ENCODE data around the gene DCK.
"Not testable (repeated sequence)": the region's sequence is repeated elsewhere in the genome, so short reads cannot be mapped to it uniquely, and the experiment has no call there.

Gene DCK

DNA sequence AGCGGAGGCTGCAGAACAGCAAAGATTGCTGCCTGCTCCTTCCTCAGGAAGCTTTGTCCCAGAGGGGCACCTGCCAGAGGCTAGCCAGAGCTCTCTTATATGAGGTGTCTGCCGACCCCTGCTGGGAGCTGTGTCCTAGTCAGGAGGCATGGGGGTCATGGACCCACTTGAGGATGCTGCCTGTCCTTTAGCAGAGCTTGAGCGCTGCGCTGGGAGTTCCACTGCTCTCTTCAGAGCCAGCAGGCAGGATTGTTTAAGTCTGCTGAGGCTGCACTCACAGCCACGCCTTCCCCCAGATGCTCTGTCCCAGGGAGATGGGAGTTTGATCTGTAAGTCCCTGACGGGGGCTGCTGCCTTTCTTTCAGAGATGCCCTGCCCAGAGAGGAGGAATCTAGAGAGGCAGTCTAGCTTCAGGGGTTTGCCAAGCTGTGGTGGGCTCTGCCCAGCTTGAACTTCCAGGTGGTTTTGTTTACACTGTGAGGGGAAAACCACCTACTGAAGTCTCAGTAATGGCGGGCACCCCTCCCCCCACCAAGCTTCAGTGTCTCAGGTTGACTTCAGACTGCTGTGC is 10.9 kb downstream of the DCK start:
- DNase-seq: peak; percentile 62

DNA sequence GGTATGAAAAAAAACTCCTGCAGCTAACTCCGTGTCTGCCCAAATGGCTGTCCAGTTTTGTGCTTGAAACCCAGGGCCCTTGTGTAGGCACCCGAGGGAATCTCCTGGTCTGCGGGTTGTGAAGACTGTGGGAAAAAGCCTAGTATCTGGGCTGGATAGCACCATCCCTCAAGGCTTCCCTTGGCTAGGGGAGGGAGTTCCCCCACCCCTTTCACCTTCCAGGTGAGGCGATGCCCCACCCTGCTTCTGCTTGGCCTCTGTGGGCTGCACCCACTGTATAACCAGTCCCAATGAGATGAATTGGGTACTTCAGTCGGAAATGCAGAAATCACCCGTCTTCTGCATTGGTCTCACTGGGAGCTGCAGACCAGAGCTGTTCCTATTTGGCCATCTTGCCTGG is 11.6 kb downstream of the DCK start:
- DNase-seq: not testable (repeated sequence)

DNA sequence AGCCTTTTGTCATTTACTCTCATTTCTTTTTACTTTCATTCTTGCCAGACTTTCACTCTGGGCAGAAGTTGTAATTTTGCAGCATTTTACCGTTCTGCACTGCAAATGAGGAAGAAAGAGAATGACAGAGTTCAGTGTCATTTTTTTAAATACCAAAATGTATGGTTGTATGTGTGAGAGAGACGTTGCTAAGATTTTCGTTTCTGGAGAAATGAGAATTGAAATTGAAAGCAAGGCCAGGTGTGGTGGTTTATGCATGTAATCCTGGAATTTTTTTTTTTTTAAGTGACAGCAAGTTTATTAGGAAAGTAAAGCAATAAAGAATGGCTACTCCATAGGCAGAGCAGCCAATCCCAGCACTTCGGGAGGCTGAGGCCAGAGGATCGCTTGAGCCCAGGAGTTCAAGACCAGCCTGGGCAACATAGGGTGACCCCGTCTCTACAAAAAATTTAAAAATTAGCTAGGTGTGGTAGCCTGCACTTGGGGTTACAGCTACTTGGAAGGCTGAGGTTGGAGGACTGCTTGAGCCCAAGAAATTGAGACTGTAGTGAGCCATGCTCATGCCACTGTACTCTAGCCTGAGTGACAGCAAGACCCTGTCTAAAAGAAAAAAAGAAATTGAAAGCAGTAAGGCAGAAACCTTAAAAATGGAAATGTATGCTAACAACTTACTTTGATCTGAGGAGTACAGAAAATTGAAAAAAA is 12.9 kb downstream of the DCK start:
- no peak for DNase-seq

DNA sequence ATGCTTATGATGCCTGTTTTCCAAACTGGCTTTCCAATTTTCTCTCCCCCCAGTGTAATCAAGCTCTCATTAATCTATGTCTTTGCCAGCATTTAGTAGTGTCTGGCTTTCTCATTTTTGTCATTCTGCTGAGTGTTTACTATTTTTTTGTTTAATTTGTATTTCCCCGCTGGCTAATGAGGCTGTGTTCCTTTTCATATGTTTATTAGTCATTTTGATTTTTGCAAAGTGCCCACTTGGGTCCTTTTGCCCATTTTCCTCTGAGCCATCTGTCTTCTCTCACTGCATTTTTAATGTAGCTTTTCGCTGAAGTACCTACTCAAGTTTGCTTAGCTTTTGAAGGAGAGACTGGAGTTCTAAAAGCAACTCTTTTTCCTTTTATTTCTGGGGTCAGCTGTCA is 14.7 kb downstream of the DCK start:
- DNase-seq: no peak

DNA sequence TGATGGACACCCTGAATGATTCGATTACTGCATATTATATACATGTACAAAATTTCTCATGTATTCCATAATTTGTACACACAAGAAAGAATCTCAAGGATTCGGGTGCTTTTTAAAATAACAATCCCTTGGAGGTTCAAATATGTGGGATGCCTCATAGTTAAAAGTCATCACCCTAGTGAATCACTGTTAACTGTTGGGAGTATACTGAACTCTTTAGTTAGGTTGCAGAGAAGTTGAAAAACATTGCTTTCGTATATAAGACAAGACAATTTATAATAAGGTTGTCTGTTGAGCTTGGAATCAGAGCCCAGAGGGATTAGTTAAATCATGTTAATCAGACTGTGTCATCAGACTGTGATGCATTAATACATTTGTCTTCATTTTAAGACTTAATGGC is 15.6 kb downstream of the DCK start:
- no peak for DNase-seq

DNA sequence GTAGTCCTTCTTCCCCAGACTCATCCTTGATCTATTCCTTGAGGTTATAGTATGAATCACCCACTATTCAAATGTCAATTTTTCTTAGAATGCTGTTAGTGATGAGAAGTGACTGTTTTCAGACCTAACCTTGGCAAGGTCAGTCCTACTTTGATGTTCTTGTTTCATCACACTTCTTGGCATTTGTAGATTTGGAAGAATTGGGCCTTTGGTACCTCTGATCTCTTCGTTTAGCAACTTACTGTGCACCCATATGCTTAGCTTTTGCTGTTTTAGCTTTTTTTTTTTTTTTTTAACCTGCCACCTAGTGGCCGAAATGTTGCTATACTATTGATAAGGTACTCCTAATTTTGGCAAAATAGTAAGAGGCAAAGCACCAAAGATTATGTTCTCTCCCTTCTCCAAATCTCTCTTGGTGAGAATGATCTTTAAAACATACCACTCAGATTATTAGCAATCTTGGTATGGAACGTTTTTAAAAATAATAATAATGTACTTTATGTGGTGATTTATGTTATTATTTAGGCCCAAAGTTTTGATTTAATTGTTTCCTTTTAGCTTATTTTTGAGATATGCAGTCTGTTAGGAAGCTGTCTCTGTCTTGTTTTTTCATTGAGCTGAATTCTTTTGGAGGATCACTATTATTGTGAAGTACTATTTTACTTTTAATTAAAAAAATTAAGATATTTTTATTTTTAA is 16.6 kb downstream of the DCK start:
- DNase-seq: no peak

DNA sequence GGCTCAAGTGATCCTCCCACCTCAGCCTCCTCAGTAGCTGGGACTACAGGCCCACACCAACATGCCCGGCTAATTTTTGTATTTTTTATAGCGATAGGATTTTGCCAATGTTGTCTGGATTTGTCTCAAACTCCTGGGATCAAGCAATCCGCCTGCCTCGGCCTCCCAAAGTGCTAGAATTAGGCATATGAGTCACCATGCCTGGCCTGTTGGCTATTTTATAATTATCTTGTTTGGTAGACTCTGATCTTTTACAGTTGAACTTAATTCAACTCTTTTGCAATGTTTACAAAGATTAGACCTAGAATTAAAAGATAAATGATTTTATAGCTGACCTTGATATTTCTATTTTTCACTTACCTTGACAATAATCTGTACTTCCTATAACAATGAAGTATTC is 18.0 kb downstream of the DCK start:
- no peak for DNase-seq

DNA sequence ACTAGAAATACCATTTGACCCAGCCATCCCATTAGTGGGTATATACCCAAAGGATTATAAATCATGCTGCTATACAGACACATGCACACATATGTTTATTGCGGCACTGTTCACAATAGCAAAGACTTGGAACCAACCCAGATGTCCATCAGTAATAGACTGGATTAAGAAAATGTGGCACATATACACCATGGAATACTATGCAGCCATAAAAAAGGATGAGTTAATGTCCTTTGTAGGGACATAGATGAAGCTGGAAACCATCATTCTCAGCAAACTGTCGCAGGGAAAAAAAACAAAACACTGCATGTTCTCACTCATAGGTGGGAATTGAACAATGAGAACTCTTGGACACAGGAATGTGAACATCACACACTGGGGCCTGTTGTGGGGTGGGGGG is 23.9 kb downstream of the DCK start:
- not testable (repeated sequence) for DNase-seq

DNA sequence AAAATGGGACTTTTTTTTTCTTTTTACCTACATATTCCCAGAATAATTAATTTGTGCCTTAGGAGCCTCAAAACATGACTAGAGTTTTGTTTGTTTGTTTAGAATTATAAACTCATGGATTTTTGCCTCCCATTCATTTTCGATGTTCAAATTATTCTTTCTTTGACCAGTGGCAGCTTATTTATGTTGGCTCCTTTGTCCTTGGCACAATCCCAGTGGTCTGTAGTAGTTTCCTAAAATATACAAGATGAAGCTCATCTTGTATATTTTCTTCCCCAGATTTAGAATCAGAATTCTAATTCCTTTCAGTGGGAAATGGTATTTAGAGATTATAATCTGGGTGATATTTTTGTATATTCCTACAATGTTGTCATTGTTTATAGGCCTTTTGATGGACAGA is 27.2 kb downstream of the DCK start:
- DNase-seq: no peak

DNA sequence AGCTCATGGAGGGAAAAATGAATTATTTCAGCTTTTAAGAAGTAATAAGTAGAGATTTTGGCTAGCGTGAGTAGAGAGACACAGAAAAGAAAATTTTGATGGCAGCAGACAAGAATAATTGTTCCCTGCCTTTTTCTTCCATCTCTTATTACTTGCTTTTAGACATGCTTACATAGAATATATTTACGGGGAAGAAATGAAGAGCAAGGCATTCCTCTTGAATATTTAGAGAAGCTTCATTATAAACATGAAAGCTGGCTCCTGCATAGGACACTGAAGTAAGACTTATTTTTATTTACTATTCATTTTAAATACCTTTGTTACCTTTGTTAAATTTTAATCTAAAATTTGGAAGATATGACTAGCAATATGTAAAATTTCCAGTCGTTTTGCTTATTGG is 32.2 kb downstream of the DCK start:
- no peak for DNase-seq

DNA sequence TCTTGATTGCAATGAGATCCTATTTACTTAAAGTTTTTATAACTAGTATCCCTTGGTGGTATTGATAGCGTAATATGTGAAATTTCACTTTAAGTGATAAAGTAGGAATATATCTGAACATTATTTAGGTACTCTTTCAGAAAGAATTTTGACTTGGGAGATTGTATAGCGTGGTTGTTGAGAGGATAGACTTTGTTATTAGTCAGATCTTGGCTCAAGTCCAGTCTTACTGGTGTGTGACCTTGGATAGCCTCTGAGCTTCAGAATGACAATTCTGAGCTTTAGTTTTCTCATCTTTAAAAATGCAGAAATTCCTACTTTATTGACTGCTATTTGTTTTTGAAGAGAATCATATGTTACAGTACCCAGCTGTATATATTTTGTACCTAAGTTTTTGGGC is 32.6 kb downstream of the DCK start:
- no peak for DNase-seq

DNA sequence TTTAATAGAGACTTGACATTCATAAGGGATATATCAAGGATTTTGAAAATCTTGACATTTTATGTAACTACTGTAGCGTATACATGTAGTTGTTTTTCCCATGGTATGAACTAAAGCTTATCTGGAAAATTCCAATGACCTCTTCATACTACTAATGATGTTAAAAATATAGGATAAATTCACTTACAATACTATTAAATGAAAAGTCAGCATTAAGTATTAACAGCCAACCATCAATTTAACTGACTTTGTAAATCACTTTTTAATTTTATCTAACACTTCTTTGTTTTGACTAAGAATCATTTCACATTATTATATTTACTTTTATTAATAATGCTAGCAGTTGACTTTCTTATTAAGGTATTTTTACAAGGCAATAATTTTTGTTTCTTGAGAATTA is 34.2 kb downstream of the DCK start:
- DNase-seq: no peak

DNA sequence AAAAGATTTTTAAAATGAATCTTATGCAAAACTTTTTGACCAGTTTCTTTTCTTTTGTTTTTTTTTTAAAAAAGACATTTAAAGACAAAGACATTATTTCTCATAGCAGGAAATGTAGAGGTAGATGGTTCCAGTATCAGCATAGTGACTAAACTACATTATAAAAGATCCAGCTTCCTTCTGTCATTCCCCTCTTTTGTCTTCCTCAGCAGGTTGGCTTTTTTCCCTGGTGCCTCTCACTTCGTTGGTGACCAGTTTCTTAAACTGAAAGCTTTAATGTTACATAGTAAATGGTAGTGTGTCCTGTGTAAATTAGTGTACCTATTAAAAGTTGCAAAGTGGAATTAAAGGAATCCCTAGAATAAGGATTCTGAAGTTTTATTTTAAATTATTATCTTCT is 36.1 kb downstream of the DCK start:
- no peak for DNase-seq

DNA sequence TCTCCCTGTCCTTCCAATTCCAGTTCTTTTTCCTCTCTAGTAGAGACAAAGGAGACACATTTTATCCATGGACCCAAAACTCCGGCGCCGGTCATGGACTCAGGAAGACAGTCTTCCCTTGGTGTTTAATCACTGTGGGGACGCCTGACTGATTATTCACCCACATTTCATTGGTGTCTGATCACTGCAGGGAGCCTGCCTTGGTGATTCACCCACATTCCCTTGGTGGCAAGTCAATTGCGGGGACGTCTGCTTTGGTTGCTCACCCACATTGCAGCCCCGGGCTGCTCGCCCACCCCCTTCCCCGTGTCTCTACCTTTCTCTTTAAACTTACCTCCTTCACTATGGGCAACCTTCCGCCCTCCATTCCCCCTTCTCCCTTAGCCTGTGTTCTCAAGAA is 38.7 kb downstream of the DCK start:
- not testable (repeated sequence) for DNase-seq

DNA sequence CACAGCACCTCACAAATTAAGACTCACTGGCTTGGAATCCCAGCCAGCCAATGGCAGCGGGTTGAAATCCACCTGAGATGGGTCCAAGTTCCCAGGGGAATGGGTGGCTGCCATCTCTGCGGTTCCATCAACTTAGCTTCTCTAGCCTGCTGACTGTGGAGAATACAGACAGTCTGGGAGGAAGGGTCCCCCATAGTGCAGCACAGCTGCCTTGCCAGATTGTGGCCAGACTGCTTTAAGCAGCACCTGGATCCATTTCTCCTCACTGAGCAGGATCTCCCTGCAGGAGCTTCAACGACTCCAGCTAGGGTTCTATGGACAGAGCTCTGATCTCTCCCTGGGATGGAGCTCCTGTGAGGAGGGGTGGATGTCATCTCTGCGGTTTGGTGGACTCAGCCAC is 51.8 kb downstream of the DCK start:
- no peak for DNase-seq

DNA sequence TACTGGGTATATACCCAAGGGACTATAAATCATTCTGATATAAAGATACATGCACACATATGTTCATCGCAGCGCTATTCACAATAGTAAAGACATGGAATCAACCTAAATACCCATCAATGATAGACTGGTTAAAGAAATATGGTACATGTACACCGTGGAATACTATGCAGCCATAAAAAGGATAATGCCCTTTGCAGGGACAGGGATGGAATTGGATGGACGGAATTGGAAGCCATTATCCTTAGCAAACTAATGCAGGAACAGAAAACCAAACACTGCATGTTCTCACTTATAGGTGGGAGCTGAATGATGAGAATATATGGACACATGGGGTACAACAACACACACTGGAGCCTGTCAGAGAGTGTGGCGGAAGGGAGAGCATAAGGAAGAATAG is 55.9 kb downstream of the DCK start:
- no peak for DNase-seq

DNA sequence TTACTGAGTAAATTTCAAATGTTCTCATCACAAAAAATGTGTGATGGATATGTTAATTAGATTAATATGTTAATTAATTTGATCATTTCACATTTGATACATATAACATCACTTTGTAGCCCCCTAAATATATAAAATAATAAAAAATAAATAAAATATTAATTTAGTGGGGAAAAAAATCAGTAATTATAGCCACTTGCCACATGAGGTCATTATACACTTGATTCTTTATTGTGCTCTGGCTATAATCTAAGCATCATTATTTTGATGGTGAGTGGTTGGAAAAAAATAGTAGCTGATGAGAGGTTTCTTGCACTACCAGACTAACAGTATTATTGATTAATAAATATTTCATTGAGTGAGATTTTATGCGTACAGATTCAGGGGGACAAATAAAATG is 57.4 kb downstream of the DCK start:
- DNase-seq: no peak

DNA sequence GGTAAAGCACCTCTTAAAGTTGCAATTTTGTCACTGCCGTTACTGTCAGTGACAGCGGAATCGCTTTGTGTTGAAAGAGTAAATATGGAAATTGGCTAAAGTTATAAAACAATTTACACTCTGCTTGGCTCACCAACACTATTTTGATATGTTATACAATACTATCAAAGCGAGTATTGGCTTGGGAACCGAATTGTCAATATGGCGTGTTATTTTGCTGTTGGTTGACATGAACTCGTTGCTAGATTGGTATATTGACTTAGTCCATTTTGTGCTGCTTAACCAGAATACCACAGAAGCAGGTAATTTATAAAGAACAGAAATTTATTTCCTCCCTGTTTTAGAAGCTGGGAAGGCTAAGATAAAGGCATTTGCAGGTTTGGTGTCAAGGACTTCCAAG is 58.6 kb downstream of the DCK start:
- DNase-seq: no peak

DNA sequence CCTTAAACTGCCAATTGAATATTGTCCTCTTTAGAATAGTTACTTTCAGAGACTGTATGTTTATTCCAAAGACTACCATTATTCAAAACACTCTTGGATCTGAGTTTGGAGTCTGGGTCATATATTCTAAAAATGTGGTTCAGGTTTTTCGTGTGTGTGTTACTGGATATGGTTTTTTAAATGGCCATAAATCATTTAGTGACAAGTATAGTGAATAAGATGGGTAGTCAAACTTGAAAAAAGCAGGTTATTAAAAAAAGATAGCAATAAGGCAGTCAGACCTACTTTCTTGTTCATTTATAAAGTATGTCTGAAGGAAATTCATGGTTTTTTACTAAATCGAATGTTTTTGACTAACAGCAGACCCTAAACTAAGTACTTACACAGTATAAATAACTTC is 59.3 kb downstream of the DCK start:
- no peak for DNase-seq

DNA sequence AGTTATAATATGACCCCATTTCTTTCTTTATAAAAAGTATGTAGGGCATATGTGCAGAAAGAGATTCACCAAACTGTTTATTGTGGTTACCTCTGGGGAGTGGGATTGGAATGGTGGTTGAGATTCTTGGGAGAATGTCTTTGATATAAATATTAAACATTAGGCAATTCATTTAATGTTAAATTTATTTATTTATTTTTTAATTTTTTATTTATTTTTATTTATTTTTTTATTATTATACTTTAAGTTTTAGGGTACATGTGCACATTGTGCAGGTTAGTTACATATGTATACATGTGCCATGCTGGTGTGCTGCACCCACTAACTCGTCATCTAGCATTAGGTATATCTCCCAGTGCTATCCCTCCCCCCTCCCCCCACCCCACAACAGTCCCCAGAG is 60.2 kb downstream of the DCK start:
- DNase-seq: not testable (repeated sequence)

DNA sequence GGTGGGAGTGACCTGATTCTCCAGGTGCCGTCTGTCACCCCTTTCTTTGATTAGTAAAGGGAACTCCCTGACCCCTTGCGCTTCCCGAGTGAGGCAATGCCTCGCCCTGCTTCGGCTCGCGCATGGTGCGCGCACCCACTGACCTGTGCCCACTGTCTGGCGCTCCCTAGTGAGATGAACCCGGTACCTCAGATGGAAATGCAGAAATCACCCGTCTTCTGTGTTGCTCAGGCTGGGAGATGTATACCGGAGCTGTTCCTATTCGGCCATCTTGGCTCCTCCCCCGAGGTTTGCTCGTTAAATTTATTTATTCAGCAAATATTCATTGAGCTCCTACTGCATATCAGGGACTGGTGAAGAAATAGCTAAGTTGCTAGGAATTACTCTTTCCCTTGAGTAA is 66.1 kb downstream of the DCK start:
- DNase-seq: not testable (repeated sequence)

DNA sequence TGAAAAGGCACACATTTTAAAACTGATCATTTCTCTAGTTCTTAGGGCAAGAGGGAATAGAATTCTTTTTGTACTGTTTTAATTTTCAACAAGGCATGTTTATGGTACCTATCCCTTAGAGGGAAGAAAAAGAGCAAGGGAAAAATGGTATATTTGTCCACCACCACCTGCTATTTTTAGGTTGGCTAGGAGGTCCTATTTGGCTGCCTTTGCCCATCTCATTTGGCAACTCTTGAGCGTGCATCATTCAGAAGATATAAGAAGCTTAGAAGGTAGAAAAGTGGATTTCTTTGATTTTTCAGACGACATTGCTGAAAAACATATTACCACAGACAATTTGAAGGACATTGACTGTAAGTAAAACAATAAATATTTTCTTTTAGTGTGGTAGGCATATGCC is 69.0 kb downstream of the DCK start:
- DNase-seq: no peak

DNA sequence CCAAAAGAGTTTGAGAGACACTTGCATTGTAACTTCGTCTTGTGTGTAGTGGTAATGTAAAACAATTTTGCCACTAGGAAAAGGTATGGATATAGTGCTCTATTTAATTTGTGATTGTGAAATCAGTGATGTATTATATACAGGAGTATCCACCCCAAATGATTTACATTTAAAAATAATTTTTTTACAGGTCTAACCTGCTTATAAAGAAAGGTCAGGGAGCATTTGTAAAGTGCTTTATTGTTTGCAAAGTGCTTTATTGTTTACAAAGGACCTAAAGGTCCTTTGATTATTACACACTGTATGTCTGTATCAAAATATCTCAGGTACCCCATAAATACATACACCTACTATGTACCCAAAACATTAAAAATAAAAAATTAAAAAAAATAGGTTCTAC is 70.3 kb downstream of the DCK start:
- no peak for DNase-seq

DNA sequence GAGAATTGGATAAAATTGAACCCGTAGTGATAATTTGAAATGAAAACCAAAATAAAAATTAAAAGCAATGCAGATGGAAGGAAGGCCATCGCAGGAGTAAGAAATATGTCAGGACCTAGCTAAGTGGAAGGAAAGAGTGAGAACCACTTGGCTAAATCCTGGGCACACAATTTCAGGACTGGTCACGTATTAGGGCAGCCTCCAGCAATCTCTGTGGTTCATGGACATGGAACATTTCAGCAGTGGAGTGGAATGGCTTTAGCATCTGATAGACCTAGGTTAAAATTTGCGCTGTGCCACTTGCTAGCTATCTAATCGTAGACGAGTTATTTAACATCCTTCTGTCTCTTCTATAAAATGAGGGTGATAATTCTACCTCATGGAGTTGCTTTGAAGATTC is 71.1 kb downstream of the DCK start:
- DNase-seq: no peak

Measured in activated T-cell treated with anti-CD3 and anti-CD28 coated beads, Interleukin-2, amount 50 U/mL, for 1 hour (primary cell).